Stimulated activated CD4-positive, alpha-beta T cell treated with anti-CD3 and anti-CD28 coated beads, Interleukin-2, amount 100 ng/mL, for 48 hours (primary cell): ENCODE results near the gene RSPH3.

Experiments
- DNase-seq, 2 donors: peaks; one replicate each; pipeline ENCODE4 v3.0.0-alpha.2; 2020

Gene RSPH3

DNA sequence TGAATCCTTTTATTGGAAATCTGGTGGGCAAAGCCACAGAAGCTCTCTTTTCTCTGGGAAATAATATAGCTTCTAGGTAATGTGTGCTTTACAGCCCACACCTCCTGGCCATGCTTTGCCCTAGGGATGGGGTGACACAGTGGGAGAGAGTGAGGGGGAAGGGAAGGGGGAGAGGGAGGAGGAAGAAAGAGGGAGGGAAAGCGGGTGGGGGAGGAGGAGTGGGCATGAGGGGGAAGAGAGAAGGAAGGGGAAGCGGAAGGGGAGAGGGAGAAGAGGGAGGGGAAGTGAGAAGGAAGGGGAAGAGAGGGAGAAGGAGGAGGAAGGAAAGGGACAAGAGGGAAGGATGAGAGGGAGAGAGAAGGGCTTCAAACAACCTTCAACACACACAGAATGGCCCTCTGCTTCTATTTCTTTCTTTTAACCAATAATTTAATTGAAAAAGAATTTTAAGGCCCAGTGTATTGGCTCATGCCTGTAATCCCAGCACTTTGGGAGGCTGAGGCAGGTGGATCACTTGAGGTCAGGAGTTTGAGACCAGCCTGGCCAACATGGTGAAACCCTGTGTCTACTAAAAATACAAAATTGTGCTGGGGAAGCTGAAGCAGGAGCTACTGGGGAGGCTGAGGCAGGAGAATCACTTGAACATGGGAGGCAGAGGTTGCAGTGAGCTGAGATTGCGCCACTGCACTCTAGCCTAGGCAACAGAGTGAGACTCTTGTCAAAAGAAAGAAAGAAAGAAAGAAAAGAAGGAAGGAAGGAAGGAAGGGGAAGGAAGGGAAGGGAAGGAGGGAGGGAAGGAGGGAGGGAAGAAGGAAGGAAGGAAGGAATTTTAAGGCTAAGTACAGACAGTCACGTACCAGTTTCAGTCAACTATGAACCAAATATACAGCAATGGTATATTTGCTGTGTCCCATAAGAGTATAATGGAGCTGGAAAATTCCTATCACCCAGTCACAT is 75.2 kb downstream of the RSPH3 start:
- DNase-seq = no peak

GRCh38 chr6:158923805-158924498 is 76.0 kb downstream of the RSPH3 start:
- no peak for DNase-seq
